GM12878 (cell line): ENCODE data around the gene CEND1. TPM values are rescaled to one million over a fixed set of nuclear protein-coding genes. Genes with fewer than 3 reads are reported as not detected.

Source experiments
- ATAC-seq: fragments of 200-7000 bp; cut with Tn5 transposase; 3 replicates; pipeline ENCODE4 v1.9.1; 2020; ENCODE audit warnings: mild to moderate bottlenecking, moderate library complexity
- BruUV-seq: library from RNA; stranded (reverse); fragments of 400-500 nt; replicated peaks from 2 replicates; lab custom pipeline; 2021; lab: Mats Ljungman, UMichigan
- CTCF ChIA-PET: fragments of 300-600 bp; sonication (Branson Sonifier 250); formaldehyde crosslinking; extraction: SDS; loops from one replicate; lab custom pipeline; 2021; ENCODE audit warnings: inconsistent platforms; lab: Yijun Ruan, JAX
- POLR2A ChIA-PET: fragments of 350-600 bp; formaldehyde crosslinking; extraction: SDS; loops from one replicate; lab custom pipeline; 2021; ENCODE audit warnings: inconsistent platforms; lab: Charles Lee
- RAD21 ChIA-PET: fragments of 300-600 bp; sonication (Branson Sonifier 250); formaldehyde crosslinking; loops from one replicate; lab custom pipeline; 2023; ENCODE audit warnings: antibody characterized with exemption; ENCODE audit not compliant: unreplicated experiment; lab: Charles Lee
- SMC1A ChIA-PET: fragments of 300-600 bp; sonication (Branson Sonifier 250); formaldehyde crosslinking; loops from one replicate; lab custom pipeline; 2023; ENCODE audit not compliant: unreplicated experiment, uncharacterized antibody; lab: Charles Lee
- DNase-seq: peaks from one replicate; pipeline ENCODE4 v3.0.0-alpha.2; 2011; ENCODE audit warnings: low read depth, low spot score
- FAIRE-seq: peaks from 3 replicates; lab custom pipeline; 2011; peaks lifted over from hg19 to GRCh38; lab: Jason Lieb, UNC
- H2AFZ ChIP-seq: 2 replicates; pipeline ENCODE4 v1.6.0; 2011; ENCODE audit warnings: low read depth, low read length, control low read depth; ENCODE audit not compliant: control insufficient read depth
- H3K27ac ChIP-seq: 2 replicates; pipeline ENCODE4 v1.5.1; 2011; ENCODE audit warnings: control low read depth; ENCODE audit not compliant: control insufficient read depth, insufficient read depth
- H3K27me3 ChIP-seq, 2 experiments: replicated peaks in 1 of 2; 2 replicates each; pipeline versions ENCODE4 v1.6.0 to v1.6.1; 2011; ENCODE audit warnings: low read length in 1 of 2; ENCODE audit not compliant: control insufficient read depth in 2 of 2, insufficient read depth in 2 of 2
- H3K36me3 ChIP-seq, 2 experiments: 2 replicates each; pipeline ENCODE4 v1.5.1; 2011; ENCODE audit warnings: low read length in 1 of 2; ENCODE audit not compliant: control insufficient read depth in 2 of 2, insufficient read depth in 2 of 2
- H3K4me1 ChIP-seq: 2 replicates; pipeline ENCODE4 v1.6.1; 2011; ENCODE audit warnings: mild to moderate bottlenecking, low read length, moderate library complexity, mixed read lengths; ENCODE audit not compliant: control insufficient read depth, insufficient read depth
- H3K4me2 ChIP-seq: 2 replicates; pipeline ENCODE4 v1.6.0; 2011; ENCODE audit warnings: control low read depth; ENCODE audit not compliant: control insufficient read depth, insufficient read depth
- H3K4me3 ChIP-seq: fragments of 200-600 bp; sonication (generic); 2 replicates; pipeline ENCODE4 v1.5.1; 2016
- H3K79me2 ChIP-seq: 2 replicates; pipeline ENCODE4 v1.6.0; 2011; ENCODE audit warnings: low read length; ENCODE audit not compliant: control insufficient read depth, insufficient read depth
- H3K9ac ChIP-seq: 2 replicates; pipeline ENCODE4 v1.8.0; 2011; ENCODE audit warnings: low read length, control low read depth, mixed read lengths; ENCODE audit not compliant: control insufficient read depth, insufficient read depth
- H3K9me3 ChIP-seq: replicated peaks from 3 replicates; pipeline ENCODE4 v1.5.1; 2011; ENCODE audit warnings: mild to moderate bottlenecking, low read length; ENCODE audit not compliant: control insufficient read depth, insufficient read depth
- H4K20me1 ChIP-seq: 2 replicates; pipeline ENCODE4 v1.6.0; 2011; ENCODE audit not compliant: control insufficient read depth, insufficient read depth
- ATF2 ChIP-seq: IDR thresholded peaks from 2 replicates; pipeline ENCODE4 v1.6.1; 2012; ENCODE audit warnings: low read length, inconsistent platforms
- ATF7 ChIP-seq: fragments of 450-650 bp; IDR thresholded peaks from 2 replicates; pipeline ENCODE4 v1.6.1; 2016; ENCODE audit warnings: low read depth, mild to moderate bottlenecking
- CHD1 ChIP-seq: IDR thresholded peaks from 2 replicates; pipeline ENCODE4 v1.6.1; 2012; ENCODE audit warnings: low read depth, low read length, improper control_type of control experiment
- EZH2 ChIP-seq: IDR thresholded peaks from 2 replicates; pipeline ENCODE4 v1.6.1; 2012; ENCODE audit warnings: low read depth, mild to moderate bottlenecking, control low read depth, inconsistent platforms, low read length, borderline replicate concordance; ENCODE audit not compliant: control insufficient read depth
- HDAC2 ChIP-seq: fragments of 200-600 bp; sonication (generic); IDR thresholded peaks from 2 replicates; pipeline ENCODE4 v1.6.1; 2017
- HSF1 ChIP-seq: fragments of 150-350 bp; IDR thresholded peaks from 2 replicates; pipeline ENCODE4 v1.6.1; 2014; ENCODE audit warnings: mild to moderate bottlenecking, low read depth, low read length
- RCOR1 ChIP-seq: conservative IDR thresholded peaks from 2 replicates; pipeline ENCODE4 v1.6.1; 2012; ENCODE audit warnings: low read depth, low read length, improper control_type of control experiment
- SMC3 ChIP-seq: IDR thresholded peaks from 2 replicates; pipeline ENCODE4 v1.6.1; 2011; ENCODE audit warnings: low read length, improper control_type of control experiment, borderline replicate concordance
- STAT3 ChIP-seq: IDR thresholded peaks from 2 replicates; pipeline ENCODE4 v1.6.1; 2011; ENCODE audit warnings: low read depth, low read length, improper control_type of control experiment
- WGBS: methylation state at CpG from one replicate; pipeline ENCODE4 v1.1.6; 2016; ENCODE audit warnings: low lambda C conversion rate; ENCODE audit not compliant: insufficient replicate concordance, insufficient coverage; ENCODE audit errors: missing lambda C conversion rate; 5-methylcytosine and 5-hydroxymethylcytosine counted together
- in situ Hi-C: fragments of 300-500 bp; cut with MboI; formaldehyde crosslinking; loops from 9 replicates; pipeline ENCODE4 v1.14.3; 2018; ENCODE audit warnings: mixed read lengths
- intact Hi-C: fragments of 100-400 bp; cut with micrococcal nuclease; formaldehyde crosslinking; loops from one replicate; pipeline ENCODE4 v1.14.2; 2022; ENCODE audit not compliant: unreplicated experiment
- polyA plus RNA-seq, 11 experiments: library from polyadenylated mRNA; depleted of rRNA in 4 of 11; unstranded in 6 of 11; stranded (reverse) in 5 of 11; fragments of >200 nt; fragmentation: Nextera tagmentation in 4 of 11; fragmentation: Illumina TruSeq in 1 of 11; extraction: Ambion mirVana in 4 of 11; extraction: Trizol in 1 of 11; gene quantifications; 1 replicate in 1 of 11; 2 replicates in 10 of 11; pipeline versions ENCODE4 v1.2.1 to v1.2.3, GENCODE V29; 2011 to 2016; ENCODE audit warnings: inconsistent platforms in 2 of 11, missing spikeins in 2 of 11, low read depth in 1 of 11
- total RNA-seq, 4 experiments: library from RNA; depleted of rRNA in 3 of 4; stranded (reverse); fragments of >200 nt in 3 of 4; fragmentation: Illumina TruSeq in 1 of 4; extraction: Trizol in 1 of 4; gene quantifications; 2 replicates each; pipeline versions ENCODE4 v1.2.1 to v1.2.3, GENCODE V29; 2013 to 2021
- TF ChIP-seq, protein P1 (sequence below): fragments of 450-650 bp; formaldehyde crosslinking; IDR thresholded peaks from 2 replicates; pipeline ENCODE4 v1.4.0; 2022; ENCODE audit warnings: mild to moderate bottlenecking, moderate library complexity

Gene CEND1
- total and polyA plus RNA-seq, 10 of the 15 experiments (the other 5 are each of a cell fraction or from before 2014, with no cell fraction given): 0.31 to 13.6 (median 7.2) TPM; not detected in 1

GRCh38 chr11:823441-824291, 33.8 kb upstream of the CEND1 start (continued):
- no peak for TF ChIP-seq RCOR1
- TF ChIP-seq, all 136 proteins: peak for 0

- Histone ChIP-seq H3K79me2 (peaks cover 5% of the 10 kb centered on the region), H3K27me3 (no peaks in the 10 kb centered on the region), H3K27ac (no peak overlapping the region), H3K4me1 (no peaks in the 10 kb centered on the region; the same call in 1 of the 2 replicates), H2AFZ (no peak overlapping the region), H4K20me1 (no peaks in the 10 kb centered on the region; the same call in 1 of the 2 replicates), H3K4me2 (no peak overlapping the region), H3K36me3 (no peaks in the 10 kb centered on the region; a peak in 2 of 4 replicates), H3K4me3 (no peak overlapping the region), H3K9me3 (no peaks in the 10 kb centered on the region), H3K9ac (no peak overlapping the region)
- RAD21 ChIA-PET: interaction anchor here (1.1 kb wide), 1 partner anchor 19 kb away, joined by 3 read pairs; no protein-coding TSS in a partner anchor
- CTCF ChIA-PET: no interaction called here
- no TSS peak for BruUV-seq
- ATAC-seq (no peak), FAIRE-seq (no peak), DNase-seq (no peak)
- in situ Hi-C loops (loop anchor here (25.0 kb wide), 1 partner anchor 1566 kb away; the partner anchor contains the start of gene CD81), intact Hi-C loops (no loop called here)
- 84% methylated on average over 18 of the region's 22 CpGs for WGBS
- POLR2A ChIA-PET: interaction anchor here (1.0 to 3.3 kb wide), 2 partner anchors 10 to 22 kb away, joined by 5 to 12 read pairs; partner anchors contain the start of gene TSPAN4
- SMC1A ChIA-PET: no interaction called here
- TF ChIP-seq ATF2 (no peak), SMC3 (no peak), HDAC2 (no peak), ATF7 (no peak), CHD1 (no peak), HSF1 (no peak), STAT3 (no peak), EZH2 (no peak)
- TF ChIP-seq, protein P1, sequence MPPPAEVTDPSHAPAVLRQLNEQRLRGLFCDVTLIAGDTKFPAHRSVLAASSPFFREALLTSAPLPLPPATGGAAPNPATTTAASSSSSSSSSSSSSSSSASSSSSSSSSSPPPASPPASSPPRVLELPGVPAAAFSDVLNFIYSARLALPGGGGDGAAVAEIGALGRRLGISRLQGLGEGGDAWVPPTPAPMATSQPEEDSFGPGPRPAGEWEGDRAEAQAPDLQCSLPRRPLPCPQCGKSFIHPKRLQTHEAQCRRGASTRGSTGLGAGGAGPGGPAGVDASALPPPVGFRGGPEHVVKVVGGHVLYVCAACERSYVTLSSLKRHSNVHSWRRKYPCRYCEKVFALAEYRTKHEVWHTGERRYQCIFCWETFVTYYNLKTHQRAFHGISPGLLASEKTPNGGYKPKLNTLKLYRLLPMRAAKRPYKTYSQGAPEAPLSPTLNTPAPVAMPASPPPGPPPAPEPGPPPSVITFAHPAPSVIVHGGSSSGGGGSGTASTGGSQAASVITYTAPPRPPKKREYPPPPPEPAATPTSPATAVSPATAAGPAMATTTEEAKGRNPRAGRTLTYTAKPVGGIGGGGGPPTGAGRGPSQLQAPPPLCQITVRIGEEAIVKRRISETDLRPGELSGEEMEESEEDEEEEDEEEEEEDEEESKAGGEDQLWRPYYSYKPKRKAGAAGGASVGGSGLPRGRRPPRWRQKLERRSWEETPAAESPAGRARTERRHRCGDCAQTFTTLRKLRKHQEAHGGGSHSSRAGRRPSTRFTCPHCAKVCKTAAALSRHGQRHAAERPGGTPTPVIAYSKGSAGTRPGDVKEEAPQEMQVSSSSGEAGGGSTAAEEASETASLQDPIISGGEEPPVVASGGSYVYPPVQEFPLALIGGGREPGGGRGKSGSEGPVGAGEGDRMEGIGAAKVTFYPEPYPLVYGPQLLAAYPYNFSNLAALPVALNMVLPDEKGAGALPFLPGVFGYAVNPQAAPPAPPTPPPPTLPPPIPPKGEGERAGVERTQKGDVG (CRISPR knock-in tag): no peak
Observed at GRCh38 chr11:821512-822371, 31.9 kb upstream of the CEND1 start.
